Kidney capillary endothelial cell (primary cell): ENCODE measurements around the gene TASP1.

Source experiments
- DNase-seq: peaks from one replicate; pipeline ENCODE4 v3.0.0-alpha.2; 2018; ENCODE audit warnings: low spot score

TASP1 gene

DNA sequence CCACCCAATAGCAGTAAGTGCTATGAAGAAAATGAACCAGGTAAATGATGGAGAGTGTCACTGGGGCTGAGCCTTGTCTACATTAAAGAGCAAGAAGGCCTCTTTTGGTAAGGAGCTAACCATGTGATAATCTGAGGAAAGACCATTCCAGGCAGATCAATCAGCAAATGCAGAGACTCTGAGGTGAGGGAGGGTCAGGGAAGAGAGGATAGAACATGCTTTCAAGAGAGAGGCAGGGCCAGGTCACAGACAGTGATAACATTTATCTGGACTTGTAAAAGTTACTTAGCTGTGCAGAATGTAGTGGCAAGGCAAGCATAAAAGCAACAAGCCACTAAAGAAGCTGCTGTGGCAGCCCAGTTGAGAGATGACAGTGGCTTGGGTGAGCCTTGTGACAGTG is 197.3 kb downstream of the TASP1 start:
- no peak for DNase-seq

DNA sequence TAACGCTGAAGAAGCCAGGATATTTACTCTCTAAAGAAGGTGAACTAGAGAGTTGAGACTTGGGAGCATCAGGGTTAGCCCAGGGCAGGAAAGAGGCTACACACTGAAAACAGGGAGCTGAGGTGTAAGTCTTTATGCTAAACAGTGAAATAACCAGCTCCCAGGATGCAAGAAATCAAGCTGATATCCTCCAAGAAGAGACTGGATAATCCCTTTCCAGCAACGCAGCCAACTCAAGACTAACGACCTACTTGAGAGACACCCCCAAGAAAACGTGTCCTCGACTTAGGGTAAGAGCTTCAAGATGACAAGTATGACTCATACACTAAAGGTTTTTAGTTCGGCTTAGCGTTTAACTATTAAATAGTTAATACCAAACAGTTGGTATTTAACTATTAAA is 202.2 kb downstream of the TASP1 start:
- no peak for DNase-seq

DNA sequence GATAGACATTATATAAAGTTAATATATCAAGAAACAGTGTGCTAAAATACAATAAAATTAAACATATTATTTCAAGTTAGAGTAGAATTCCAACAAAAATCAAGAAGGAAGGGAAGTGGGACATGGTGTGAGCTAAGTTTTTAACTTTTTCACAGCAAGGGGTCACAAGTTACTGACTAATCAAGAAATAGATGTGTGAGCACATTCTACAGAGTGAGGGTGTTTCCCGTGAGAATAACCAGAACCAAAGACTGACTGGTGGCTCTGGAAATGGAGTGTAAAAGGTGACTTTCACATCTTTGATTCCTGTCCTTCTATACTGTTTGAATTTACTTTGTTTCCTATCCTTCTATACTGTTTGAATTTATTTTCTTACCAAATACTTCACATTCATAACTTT is 206.6 kb downstream of the TASP1 start:
- DNase-seq: no peak

DNA sequence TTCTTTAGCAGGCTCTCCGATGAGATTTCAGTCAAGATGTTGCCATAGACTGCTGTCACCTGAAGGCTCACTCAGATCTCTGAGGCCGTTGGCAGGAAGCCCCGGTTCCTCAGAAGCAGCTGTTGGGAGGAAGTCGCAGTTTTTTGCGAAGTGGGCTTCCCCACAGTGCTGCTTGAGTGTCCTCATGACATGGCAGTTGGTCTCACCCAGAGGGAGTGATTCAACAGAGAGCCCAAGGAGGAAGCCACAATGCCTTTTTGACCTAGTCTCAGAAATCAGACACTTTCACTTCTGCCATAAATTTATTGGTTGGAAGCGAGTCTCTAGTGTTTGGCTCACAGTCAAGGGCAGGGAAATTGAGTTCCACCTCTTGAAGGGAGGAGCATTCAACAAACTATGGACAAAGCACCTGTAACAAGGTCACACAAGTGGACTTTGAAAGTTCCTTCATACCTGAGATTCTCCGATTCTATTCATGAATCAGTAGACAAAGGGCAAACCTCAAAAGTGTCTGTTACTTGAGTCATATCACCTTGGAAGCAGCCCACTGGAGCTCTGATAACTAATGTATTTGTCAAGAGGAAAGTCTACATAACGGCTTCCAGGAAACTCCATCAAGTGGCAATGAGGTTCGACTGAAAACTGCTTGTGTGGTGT is 208.3 kb downstream of the TASP1 start:
- no peak for DNase-seq

DNA sequence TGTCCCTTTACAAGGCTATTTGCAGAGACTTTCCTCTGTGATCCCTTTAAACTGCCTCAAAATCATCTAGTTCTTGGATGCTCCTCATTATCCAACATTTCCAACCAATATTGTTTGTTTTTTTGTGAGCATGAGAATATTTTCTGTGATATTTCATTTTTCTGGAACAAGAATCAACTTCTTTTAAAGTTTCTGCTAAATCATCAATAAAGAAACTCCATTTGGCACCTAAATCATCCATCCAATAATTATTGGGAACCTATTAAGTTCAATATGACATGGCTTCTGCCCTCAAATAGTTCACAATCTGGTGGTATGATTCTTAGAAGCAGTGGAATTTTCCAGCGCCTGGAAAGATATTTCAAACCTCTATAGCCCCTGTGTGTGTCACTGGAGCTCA is 210.0 kb downstream of the TASP1 start:
- DNase-seq: no peak

DNA sequence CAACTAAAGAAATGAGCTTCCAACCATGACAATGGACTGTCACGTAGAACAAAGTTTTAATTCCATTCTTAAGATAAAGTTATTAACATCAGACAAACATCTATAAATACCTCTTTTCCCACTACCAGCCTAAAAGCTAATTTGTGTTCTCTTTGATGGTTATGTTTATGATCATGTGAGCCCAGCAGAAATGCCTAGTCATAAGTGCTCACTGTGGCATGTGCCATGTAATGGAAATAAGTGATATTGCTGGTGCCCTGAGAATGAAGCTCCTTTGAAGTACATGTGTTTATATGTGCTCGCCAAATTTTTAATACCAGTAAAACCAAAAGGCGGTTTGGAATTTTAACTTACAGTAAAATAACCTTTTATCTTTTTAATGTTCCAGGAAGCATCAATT is 211.9 kb downstream of the TASP1 start:
- no peak for DNase-seq

DNA sequence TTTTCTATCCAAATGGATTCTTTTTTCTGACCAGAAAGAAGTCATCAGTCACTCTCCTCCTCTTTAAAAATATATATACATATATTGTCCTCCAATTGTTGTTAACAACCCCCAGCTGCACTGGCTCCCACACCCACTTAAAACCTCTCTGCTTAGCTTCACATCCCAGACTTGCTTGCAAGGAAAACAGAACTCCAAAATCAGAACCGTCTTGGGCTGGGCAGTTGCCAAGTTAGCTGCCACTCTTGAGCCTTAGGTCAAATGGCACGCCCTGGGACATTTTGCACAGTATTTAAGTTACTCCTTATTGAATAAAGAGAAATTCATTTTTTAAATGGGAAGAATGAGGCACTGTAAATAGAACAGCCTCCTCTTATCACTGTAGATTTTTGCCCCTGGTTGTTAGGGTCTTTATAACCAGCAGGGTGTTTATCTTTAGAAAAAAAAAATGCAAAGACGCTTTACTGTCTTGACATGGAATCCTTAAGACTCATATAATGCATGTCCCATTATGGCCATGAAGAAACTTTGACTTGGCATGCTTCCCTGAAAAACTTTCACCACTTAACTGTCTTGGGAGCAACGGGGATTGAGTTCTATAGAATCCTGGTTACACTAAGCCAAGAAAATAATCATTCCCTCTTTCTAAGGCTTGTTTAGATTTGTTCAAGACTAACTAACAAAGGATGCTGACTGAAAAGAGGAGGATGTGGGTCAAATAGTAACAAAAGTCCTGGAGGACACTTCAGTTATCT is 213.2 kb downstream of the TASP1 start:
- DNase-seq: no peak

DNA sequence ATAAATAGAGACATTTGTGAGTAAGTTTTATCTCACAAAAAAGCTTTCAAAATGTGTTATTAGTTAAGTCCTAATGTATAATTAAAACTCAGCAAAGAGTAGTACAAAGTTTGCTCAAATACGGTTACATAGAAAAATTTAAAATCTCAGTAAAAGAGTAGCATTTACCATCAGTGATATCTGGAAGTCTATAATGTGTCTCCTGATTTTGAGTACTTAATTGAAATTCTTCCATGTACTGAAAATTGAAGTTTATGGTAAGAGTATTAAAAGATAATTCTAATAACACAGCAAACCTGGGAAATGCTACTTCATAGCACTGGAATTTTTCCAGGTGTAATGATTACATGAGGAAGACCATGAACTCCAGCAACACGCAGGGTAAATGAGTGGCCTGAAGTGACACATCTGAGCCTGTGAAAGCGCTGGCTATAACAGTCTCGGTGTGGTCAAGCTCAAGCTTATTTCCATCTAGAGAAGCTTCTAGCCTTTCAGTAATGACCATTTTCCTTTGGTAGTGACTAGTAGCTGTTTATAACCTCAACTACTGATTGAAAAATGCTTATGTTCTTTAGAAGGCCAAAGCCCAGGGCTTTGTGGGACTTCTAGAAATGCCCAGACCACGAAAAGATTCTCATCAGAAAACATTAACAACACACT is 214.4 kb downstream of the TASP1 start:
- DNase-seq: no peak

DNA sequence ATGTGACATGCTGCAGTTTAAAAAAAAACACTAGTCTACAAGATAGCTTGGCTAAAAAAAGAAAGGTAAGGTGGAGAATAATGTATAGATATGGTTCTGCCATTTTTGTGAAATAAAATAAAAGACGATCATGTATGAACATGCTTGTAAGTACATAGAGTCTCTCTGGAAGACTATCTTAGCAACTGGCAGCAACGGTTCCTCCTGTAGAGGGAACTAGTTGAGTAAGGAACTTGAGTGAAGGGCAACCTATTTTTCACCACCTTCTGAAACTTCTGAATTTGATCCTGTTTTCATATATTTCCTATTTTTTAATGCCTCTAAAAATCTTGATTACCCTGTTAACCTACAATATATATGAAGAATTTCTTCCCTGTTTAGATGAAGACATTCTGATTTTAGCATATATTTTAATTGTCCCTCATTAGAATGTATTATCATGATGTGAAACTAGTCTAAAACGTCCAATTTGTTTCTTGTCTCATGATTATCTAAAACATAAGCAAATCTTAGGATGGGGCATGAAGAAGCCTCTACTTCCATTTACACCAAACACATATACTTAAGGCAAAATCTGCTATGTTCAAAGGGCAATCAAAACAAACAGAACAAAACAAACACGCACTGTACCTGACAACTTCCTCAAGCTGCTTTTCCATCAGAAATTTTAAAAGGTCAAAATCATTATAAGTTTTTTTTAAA is 215.1 kb downstream of the TASP1 start:
- no peak for DNase-seq

DNA sequence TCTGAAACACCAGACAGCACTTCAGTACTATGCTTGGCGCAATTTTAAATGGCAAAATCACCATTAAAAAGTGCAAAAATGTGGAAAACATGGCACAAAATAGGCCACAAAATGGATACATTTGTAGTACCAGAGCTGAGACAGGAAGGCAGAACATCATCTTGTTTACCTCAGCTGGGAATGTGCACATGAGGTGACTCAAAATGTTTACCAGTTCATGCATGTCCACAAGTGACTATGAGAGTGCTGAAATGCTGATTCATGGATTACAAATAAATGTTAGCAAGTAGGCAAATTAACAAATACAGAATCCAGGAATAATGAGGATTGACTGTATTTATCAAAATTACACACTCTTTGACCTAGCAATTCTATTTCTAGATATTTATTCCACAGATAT is 216.1 kb downstream of the TASP1 start:
- DNase-seq: peak; percentile 28

DNA sequence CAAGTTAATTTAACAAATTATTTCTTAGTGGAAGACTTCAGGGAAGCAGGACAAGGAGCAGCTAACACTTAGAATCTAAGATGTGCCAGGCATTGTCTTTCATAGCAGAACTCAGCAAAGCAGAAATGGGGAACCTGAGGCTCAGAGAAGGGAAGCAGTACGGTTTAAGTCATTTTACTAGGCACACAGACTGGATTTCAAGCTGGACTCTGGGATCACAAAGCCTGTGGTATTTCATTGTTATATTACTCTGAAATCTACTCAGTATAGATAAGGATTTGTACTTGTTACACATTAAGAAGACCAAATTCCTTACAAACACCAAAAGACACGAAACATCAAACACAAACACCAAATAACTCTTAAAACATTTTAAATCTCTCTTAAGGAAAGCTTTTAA is 218.1 kb downstream of the TASP1 start:
- no peak for DNase-seq

DNA sequence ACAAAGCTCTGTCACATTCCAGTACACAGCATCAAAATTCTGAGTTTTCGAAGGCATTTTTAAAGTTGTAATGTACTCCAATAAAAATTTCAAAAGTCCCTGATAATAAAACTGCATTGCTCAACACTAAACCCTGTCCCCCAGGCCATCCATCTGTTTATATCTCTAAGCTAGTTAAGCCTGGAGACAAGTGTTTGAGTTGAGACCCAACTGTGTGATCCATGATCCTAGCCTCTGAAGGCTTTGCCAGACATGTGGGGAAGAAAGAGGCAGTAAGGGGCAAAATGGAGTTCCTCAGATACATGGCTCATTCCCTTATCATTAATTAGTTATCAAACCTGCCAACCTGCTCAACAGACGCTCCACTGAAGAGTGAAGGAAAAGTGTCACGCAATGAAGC is 219.3 kb downstream of the TASP1 start:
- no peak for DNase-seq

DNA sequence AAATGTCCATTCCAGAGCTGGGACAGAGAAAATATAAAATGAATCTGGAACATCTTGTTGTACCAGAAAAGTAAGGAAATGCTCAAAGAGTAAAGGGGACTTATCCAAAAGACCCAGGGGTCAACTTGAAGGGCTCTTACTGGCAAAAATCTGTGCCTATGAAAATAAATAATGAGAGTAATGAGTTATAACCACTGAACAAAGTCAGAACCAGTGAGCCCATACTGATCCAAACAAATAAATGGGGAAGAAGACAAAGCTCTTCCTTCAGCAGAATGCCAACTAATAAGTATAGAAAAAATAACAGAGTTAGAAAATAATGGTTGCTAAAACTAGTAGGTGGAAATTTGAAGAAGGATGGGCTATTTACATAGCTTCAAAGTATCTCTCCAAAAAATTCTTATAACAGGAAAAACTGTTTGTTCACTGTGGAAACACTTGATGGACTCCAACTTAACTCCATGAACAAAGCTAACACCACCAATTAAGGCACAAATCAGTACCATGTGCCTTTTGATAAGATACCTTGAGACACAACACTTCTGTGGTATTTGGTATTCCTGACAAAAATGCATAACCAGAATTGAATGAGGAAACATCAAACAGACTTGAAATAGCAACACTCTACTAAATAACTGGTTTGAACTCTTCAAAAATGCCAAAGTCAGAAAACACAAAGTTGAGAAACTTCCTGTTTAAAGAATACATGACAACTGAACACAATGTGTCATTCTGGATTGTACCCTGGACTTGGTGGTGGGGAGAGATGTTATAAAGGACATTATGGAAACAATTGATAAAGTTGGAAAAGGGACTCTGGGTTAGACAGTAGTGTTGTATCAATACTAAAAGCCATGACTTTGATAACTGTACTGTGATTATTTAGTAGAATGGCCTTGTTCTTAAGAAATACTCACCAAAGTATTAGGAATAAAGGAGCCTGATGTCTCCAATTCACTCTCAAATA is 220.2 kb downstream of the TASP1 start:
- DNase-seq: peak; percentile 19

DNA sequence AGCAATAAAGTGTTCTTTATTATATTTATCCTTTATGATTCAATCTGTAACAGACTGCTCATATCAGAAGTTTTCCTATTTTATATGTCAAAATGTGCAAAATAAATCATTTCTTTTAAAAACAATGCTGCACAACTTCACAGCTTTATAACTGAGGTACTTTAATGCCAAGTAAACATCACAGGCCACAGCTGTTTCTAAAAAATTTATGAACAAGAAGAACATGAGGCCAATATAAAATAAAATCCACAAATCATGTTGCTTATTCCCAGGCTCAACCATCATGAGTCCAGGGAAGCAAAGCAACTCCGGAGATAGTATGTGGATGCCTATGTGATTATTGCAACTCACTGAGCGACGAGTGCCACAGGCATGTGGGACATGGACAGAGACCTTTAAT is 222.2 kb downstream of the TASP1 start:
- no peak for DNase-seq

DNA sequence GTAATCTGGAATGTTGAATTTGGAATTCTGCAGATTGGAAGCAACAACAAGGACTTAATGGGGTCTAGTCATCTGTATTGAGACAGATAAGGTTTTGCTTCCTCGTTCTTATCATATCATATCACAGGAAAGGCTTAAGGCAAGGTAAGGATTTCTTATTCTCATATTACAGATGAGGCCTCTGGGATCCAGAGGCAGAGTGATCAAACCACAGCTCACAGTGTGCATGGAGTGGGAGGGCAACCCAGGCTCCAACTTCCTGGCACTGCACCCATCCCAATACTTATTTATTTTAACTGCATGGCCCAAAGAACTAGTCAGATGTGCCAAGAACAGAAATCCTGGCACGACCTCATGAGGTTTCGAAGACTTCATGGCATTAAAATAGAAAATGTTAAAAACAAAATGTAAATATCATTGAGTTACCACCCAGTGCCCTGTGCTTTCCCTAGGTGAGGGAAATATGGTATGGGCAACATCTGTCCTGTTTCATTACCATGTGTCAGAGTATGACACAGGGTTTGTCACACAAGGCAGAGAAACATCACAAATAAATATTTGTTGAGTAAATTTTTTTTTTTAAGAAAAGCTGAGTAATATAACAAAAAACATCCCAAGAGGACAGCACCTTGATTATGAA is 225.8 kb downstream of the TASP1 start:
- DNase-seq: no peak

DNA sequence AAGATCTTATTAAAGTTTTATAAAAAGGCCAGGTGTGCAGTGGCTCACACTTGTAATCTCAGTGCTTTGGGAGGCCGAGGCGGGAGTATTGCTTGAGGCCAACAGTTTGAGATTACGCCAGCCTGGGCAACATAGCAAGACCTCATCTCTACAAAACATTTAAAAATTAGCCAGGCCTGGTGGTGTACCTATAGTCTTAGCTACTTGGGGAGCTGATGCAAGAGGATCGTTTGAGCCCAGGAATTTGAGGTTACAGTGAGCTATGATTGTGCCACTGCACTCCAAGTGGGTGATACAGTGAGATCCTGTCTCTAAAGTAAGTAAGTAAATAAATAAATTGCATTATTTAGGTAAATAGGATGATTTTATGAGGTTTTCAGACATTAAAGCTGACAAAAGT is 234.4 kb downstream of the TASP1 start:
- no peak for DNase-seq

DNA sequence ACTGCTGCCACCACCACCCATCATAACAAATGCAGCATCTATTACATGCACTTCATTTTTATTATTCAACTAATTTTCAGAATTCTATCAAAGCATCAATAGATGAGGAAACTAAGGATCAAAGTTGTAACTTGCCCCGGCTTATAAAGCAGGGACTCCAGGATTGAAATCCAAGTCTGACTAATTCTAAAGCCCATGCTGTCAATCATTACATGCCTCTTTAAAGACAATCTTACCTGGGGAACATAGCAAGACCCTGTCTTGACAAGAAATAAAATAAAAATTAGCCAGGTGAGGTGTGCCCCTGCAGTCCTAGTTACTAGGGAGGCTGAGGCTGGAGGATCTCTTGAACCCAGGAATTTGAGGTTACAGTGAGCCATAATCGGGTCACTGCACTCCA is 235.3 kb downstream of the TASP1 start:
- no peak for DNase-seq

DNA sequence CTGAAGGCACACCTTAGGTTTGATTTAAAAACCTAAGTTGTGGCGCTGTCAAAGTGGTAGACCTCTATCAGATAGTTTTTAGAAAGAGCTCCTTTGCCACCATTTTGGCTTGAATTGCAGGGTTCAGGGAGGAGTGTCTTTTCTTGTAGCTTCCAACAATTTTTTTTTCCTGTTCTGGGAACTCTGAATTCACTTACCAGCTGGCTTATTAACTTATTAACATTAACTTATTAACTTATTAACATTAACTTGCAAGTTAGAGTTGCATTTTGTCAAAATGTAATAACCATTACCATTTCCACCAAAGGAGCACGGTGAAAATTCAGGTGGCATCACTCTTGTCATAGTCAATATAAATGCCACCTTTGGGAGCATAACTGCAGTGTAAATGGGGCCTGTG is 235.7 kb downstream of the TASP1 start:
- DNase-seq: no peak

DNA sequence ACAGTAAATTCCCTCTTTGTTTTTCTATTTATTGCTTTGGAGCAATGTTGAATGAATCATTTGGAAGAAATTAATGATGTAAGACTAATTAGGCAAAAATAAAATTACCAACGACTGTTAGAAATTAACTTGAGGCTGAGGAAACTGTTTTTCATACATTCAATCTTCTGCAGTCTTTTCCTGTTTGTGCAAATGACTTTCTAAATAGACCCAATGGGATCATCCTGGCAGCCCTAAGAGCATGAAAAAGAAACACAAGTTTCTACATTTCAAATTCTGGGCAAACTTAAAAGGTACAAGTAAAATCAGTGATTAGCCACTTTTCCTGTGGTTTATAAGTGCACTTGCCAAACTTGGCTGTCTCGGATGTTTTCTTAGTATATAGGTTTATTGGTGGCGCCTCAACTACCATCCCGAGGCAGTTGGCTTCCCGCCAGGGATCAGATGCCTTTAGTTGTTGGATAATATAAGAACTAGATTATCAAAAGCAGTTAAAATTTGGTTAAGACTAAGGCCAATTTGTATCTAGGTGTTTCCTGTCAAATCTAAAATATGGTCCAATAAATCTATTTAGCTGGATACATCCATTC is 236.5 kb downstream of the TASP1 start:
- no peak for DNase-seq

DNA sequence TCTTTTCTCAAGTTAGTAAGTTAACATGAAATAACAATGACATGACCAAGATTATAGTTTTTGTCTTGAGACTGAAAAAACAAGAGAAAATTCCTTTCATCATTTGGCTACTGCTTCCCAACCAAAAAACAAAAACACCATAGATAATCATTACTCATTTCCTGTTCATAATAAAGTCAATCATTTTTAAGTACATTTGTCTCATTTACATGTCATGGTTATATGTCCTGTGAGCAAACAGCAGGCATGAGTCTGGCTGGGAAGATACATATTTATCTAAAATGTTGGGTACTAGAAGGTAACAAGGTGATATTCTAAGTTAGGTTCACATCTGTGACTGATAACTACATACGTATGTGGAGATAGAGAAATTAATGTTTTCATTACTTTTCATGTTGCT is 237.1 kb downstream of the TASP1 start:
- peak; percentile 29 for DNase-seq

DNA sequence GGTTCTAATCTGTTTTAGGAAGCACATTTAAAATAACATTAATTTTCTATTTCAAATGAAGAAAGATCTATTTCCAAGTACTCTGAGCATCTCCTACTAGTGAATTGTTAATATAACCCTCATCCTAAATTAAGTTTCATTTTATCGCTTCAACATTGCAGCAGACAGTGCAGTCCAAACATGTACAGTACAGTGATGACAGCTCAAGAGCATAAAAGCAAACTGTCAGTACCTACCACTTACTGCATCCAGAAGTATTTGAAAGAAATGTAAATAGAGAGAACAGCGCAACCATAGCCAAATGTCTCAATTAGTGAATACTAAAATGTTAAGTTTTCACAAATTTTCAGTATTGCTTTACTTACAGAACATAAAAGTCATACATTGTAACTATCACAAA is 238.3 kb downstream of the TASP1 start:
- DNase-seq: no peak
